HG02610 (cell line): ENCODE results near the gene TPPP.
"Not testable (repeated sequence)": the region's sequence is repeated elsewhere in the genome, so short reads cannot be mapped to it uniquely, and the experiment has no call there.

ENCODE experiments used
- ATAC-seq: cut with Tn5 transposase; IDR thresholded peaks from one replicate; pipeline ENCODE4 v1.9.1; 2021; ENCODE audit warnings: mild to moderate bottlenecking, moderate library complexity; ENCODE audit not compliant: unreplicated experiment

Gene TPPP

DNA sequence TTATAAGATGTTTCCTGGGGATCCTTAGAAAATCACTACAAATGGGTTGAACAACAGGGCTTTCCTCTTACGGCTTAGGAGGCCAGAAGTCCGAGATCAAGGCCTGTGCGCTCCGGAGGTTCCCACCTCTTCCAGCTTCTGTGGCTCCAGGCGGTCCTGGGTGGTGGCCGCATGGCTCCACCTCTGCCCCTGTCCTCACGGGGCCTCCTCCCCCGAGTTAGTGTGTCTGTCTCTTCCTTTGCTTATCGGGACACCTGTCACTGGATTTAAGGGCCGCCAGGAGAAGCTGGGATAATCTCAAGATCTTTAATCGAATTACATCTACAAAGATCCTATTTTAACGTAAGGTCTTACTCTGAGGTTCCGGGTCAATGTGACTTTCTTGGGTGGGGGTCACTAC lies 2.3 kb upstream of the TPPP start:
- not testable (repeated sequence) for ATAC-seq

DNA sequence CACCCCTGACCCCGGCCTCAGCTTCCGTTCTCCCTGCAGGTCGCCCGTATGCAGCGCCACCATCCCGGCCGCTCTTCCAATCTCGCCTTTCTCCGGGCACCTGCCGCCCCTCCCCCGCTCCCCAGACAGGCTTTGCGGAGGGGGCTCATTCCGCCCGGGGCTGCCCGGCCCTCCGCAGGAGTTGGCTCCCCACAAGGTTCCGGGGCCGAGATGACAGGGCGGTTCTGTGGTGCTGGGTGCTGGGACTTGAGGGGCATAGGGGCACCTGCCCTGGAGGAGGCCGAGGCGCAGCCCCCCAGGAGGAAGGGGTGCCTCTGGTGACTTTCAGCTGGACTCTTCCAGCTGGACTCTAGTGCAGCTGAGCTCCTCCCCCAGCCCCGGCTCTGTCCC lies 885 bp upstream of the TPPP start:
- ATAC-seq: not testable (repeated sequence)

DNA sequence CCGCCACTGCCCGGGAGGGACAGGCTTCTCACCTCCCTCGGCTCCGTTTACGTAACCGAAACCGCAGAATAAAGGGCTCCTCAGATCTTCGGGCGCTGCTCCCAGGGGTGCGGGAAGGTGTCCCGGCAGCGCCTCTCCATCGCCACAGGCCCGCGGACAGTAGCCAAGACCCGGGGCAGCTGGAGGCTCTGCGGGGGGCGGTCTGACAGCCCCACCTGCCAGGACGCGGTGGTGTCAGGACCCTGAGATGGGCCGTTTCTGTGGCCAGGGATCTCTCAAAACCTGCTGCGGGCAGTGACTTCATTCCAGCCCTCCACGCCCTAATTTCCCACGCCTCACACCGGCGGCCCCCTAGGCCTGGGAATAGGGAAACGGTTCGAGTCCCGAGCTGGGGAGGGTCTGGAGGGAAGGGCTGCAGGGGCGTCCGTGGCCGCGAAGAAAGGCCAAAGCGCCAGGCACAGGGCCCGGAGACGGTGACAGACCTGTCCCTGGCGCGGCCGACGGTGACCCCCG lies 567 bp downstream of the TPPP start:
- not testable (repeated sequence) for ATAC-seq

DNA sequence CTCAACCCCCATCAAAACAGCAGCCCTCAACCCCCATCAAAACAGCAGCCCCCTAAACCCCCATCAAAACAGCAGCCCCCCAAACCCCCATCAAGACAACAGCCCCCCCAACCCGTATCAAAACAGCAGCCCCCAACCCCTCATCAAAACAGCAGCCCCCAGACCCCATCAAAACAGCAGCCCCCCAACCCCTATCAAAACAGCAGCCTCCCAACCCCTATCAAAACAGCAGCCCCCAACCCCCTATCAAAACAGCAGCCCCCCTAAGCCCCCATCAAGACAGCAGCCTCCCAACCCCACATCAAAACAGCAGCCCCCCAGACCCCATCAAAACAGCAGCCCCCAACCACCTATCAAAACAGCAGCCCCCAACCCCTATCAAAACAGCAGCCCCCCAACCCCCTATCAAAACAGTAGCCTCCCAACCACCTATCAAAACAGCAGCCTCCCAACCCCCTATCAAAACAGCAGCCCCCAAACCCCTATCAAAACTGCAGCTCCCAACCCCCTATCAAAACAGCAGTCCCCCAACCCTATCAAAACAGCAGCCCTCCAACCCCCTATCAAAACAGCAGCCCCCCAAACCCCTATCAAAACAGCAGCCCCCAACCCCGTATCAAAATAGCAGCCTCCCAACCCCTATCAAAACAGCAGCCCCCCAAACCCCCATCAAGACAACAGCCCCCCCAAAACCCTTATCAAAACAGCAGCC lies 1.2 kb downstream of the TPPP start:
- no peak for ATAC-seq

DNA sequence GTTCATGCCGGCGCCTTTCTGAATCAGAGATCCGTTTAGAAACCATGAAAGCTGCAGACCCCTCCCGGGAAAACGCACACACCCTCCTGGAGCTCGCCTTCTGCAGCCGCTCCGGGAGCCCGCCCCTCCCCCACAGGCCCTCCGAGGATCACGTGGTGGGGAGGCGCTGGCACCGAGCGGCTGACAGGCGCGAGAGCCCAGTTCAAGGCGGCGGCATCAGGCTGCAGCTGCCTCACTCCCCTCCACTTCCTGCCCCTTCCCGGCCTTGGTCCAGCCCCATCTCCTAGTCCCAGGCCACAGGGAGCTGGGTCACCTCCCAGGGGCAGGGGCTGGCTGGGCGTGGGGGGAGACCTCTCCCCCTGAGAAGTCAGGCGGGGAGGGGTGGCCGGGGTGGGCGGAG lies 2.1 kb downstream of the TPPP start:
- not testable (repeated sequence) for ATAC-seq

DNA sequence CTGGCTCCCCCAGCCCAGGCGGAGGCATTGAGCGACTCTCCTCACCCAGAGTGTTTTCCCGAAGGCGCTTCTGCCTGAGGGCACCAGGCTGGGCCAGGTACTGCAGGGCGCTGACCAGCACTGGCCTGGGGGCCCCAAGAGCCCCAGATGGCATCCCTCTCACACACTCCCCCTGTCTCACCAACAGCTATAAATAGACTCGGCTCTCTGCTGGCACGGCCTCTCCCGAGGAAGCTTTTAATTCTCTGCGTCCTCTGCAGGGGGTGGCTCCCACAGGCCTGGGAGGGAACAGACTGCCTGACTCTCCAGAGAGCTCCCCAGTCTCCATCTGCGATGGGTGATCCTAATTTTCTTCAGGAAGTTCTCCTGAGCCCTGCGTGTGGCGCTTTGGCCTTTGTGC lies 2.9 kb downstream of the TPPP start:
- not testable (repeated sequence) for ATAC-seq

DNA sequence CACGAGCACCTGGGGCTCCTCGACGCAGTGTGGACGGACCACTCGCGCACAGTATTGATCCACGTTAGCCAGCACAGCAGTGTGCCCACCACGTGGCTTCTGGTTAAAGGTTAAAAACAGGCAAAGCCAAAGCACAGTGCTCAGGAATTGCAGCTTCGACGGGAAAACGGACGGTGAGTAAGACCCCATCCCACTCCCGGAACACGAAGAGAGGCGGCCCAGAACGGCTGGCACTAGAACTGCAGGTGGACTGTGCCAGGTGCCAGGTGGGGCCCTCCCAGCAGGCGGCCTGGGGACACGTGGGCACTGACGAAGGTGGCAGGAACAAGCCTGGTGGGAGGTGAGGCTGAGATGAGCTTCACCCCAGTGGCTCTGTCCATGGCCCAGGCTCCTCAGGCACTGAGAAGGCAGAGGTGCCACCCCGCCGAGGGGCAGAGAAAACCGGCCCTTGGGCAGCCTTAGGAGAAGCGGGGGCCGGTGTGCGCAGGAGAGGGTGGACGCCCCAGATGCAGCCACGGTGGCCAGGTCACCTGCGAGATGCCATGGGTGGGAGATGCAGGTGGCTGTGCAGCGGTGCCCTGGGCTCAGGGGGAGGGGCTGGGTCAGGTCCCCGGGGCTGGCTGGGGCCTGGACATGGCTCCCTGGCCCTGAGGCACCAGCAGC lies 4.7 kb downstream of the TPPP start:
- ATAC-seq: not testable (repeated sequence)

DNA sequence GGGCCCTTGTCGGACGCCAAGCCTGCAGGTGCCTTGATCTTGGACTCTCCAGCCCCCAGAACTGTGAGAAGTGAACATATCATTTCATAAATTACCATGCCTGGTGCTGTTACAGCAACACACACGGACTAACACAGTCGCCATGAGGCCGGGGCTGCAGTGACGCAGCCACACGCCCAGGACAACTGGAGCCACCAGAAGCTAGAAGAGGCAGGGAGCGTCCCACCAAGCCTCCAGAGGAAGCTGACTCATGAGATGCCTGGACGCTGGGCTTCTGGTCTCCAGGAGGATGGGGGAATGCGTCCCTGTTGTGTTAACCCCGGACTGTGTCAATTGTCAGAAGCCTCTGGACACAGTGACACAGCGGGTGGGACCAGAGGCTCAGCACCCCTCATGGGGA lies 6.2 kb downstream of the TPPP start:
- ATAC-seq: not testable (repeated sequence)

DNA sequence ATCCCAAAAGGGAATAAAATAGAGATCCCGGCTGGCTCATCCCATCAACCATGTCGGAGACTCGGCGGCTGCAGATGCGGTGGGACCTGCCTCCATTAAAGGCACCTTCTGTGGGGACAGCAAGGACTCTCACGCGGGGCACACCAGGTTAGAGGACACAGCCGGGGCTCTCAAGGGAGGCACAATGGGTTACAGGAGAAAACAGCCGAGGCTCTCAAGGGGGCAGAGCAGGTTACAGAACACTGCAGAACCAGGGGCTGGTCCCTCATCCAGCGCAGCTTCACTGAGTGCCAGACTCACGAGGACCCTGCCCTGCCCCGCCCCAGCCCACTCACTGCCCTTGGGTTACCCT lies 7.0 kb downstream of the TPPP start:
- ATAC-seq: not testable (repeated sequence)

DNA sequence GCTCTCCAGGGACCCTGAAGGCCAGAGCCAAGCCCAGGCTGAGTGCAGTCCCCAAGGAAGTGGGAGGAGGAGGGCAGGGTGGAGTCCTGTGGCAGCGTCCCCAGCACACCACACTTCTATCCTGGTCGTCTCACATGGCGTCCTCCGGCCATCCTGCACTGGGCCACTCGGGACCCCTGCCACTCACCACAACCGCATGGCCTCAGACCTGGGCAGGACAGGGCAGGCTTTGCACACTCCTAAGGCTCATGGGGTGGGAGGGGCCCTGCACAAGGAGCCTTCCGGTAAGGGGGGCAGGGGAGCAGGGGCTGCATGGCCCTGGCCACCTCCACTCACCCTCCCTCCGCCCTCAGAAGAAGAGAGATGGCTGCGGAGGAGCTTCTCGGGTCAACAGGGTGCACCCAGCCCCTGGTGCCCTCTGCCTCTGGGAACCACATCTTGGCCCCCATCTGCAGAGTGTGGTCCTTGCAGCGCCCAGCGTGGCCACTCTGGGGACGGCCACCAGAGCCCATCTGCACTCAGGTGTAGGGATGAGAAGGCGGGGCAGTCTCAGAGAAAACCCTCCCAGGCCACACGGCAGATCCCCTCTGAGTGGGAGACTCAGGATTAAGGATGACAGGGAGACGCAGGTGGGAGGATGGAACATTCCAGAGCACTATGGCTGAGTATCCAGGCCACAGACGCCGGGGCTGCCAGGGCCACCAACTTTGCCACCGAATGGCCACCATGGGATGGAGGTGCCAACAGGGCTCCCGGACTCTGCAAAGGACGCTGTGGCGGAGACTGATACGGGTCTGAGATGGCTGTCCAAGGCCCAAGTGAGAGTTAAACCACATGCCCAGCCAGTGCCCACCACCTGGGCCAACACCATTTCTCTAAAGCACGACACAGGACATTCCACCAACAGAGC lies 7.6 kb downstream of the TPPP start:
- ATAC-seq: no peak

DNA sequence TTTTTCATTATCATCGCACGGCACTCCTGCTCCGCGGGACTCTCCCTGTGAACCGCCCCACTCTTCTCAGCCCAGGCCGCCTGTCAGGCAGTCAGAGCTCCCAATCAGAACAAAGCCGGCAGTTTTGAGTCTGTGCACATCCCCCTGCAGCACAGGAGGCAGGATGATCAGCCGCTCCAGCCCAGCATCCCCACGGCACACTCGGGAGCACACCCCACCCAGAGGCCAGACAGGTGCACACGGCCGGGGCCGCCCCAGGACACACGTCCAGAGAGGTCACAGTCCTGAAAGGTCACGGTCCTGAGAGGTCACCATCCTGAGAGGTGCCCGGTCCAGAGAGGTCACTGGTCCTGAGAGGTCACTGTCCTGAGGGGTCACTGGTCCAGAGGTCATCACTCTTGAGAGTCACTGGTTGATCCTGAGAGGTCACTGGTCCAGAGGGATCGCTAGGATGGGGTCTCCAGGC lies 8.4 kb downstream of the TPPP start:
- ATAC-seq: no peak

DNA sequence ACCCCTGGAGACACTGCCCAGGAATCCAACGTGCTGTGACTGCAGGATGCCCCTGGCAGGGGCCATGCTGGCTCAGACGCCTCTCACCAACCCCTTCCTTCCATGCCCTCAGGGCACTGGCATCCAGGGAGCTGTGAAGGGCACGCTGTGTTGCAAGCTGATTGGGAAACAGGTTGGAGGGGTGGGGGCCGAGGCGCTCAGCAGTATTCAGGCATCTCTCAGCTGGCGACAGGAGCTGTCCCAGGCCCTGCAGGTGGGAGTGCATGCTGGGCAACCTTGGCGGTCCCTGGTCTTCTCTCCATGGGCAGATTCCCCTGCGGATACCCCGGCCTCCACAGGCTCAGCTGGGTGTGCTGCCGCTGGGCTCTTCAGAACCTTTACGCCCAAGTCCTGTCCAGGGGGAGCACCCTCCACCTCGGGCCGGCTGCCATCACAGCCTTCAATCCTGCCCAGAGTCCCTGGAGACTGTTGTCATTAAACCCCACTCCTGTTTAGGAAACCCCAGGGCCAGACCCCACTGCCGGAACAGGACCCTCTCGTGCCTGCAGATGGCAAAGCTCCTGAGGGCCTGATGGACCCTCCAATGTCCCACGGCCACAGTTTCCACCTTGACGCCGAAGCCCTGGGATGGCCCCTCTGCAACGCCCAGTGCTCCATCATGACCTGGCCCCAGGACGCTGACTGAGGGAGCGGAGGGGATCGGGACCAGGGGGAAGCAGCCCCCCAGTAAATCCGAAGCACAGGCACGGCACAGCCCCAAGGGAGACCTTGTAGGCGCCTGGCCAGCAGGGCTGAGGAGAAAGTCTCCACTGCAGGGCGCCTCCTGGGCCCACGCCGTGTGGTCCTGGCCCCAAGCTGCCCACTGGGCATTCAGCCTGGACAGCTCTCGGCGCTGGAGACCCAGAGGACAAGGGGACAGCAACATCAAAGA lies 9.3 kb downstream of the TPPP start:
- ATAC-seq: no peak

DNA sequence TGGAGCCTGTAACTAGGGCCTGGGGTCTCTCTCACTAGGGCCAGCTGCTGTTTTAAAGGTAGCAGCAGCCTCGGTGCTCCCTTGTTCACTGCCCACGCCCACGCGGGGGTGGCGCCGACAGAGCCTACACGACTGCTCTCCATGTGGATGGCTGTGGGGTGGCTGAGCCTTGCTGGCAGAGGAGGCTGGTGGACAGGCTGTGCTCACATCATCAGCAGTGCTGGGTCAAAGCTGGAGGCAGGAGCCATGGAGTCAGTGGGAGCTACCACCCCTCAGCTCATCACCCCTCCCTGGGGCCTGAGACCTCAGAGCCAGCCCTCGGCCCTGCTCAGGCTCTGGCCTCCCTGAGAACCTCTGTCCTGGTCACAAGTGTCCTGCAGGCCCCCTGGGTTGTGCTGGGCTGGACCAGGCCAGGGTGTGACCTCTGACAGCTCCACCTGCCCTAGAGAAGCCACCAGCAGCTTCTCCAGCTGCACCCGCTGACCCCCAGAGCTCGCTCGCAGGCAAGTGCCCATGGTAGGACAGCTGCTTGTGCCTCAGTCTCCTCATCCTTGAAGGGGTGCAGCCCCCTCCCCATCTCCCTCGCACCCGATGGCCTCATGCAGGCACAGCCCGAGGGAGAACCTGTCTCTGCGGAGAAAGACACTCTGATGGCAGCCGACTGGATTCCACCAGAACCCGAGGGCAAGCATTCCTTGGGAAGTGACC lies 10.3 kb downstream of the TPPP start:
- not testable (repeated sequence) for ATAC-seq

DNA sequence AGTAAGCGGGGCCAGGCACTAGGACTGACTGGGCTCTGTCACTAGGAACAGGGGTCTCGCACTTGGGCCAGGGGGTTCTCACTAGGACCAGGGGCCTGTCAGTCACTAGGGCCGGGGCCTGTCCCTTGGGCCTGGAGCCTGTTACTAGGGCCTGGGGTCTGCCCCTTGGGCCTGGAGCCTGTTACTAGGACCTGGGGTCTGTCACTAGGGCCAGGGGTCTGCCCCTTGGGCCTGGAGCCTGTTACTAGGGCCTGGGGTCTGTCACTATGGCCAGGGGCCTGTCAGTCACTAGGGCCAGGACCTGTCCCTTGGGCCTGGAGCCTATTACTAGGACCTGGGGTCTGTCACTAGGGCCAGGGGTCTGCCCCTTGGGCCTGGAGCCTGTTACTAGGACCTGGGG lies 10.9 kb downstream of the TPPP start:
- not testable (repeated sequence) for ATAC-seq

DNA sequence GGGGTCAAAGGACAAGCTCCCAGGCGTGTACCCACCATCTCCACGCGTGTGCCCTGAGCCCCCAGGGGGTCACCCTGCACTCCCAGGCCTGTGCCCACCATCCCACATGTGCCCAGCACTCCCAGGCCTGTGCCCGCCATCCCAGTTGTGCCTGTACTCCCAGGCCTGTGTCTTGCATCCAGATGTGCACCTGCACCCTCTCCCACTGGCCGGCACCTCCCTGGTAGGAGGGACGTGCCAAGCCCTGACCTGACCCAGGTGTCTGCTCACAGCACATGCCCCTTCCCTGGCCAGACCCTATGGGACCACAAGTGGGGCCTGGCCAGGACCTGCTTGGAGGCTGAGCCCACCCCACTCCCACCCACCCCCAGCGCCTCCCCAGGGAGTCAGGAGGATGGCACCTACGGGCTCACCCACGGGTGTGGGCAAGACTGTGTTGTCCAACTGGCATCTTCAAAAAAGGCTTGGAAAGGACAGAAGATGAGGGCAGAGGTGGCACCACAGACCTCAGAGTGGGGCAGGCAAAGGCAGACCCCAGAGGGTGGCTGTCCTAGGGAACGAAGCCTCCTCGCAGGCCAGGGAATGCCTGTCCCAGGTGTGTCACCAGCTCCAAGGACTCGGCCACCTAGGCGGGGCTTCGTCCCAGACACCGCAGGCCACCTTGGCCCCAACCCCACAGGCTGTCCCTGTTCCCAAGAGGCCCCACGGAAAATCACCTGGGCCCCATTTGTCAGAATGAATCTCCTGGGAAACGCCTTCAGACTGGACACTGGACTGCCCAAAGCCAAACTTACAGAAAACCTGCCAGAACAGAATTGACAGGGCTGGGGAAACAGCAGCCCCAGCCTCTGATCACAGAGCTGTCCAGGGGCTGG lies 11.6 kb downstream of the TPPP start:
- ATAC-seq: not testable (repeated sequence)

DNA sequence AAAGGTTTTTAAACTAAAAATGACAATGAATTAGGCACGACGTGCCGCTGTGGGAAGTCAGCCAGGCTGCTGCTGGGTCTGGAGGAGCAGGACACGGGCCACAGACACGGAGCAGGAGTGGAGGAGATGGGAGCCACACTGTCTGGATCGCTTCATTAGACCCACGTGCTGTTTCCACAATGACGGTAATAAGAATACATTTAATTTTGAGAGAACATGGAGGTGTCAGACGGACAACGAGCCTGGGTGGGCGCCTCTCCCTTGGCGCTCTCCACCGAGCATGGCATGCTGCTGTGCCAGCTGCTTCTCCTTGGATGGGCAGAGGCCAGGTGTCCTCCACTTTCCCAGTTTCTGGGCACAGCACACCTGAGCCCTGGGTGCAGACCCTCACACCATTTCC lies 12.3 kb downstream of the TPPP start:
- not testable (repeated sequence) for ATAC-seq

DNA sequence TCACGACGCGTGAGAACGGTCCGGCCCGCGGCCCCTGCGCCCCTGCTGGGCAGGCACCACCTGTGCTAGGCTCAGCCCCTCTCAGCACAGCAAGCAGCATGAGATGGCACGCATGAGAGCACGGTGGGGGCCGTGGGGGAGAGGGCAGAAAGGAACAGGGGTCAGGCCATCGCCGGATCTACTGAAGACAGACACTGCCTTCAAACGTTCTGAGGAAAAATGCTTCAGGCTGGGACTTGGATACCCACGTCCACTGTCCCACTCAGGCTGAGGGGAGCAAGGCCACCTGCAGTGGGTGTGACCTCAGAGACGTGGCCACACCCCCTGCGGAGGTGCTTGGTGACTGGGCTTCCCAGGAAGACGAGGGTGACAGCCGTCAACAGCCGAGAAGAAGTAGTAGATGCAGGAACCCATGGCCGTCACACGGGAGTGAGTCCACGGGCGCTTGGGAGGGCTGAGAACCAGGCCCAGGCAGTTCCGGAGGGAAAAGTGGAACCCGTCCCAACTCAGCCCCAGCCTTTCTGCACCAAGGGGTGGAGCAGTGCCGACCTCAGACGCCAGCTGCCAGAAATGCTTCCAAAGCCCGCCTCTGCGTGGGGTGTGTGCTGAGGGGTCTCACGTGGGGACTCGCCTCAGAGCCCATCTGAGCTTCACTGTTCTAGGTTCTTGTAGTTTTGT lies 12.9 kb downstream of the TPPP start:
- ATAC-seq: not testable (repeated sequence)
